Caco-2 (cell line): ENCODE data around the gene UBL3. TPM values are rescaled to one million over a fixed set of nuclear protein-coding genes. Genes with fewer than 3 reads are reported as not detected.

ENCODE experiments used
- BruUV-seq: library from RNA; stranded (reverse); fragments of 400-500 nt; replicated peaks from 2 replicates; lab custom pipeline; 2021; lab: Mats Ljungman, UMichigan
- CTCF ChIA-PET: fragments of 300-600 bp; sonication (Branson Sonifier 250); formaldehyde crosslinking; loops from one replicate; lab custom pipeline; 2022; ENCODE audit warnings: antibody characterized with exemption; lab: Charles Lee
- POLR2A ChIA-PET: fragments of 300-600 bp; sonication (Branson Sonifier 250); formaldehyde crosslinking; loops from one replicate; lab custom pipeline; 2022; ENCODE audit warnings: antibody characterized with exemption; lab: Charles Lee
- DNase-seq, 2 experiments: peaks; one replicate each; pipeline versions ENCODE4 v3.0.0 to v3.0.0-alpha.2; 2020 to 2022
- H3K27me3 ChIP-seq: replicated peaks from 2 replicates; pipeline ENCODE4 v1.6.0; 2011; ENCODE audit warnings: low read length; ENCODE audit not compliant: control insufficient read depth, insufficient read depth
- H3K36me3 ChIP-seq: 2 replicates; pipeline ENCODE4 v1.5.1; 2011; ENCODE audit warnings: low read length; ENCODE audit not compliant: control insufficient read depth, insufficient read depth
- H3K4me1 ChIP-seq: fragments of 250-450 bp; sonication (Bioruptor Pico); 2 replicates; pipeline ENCODE4 v1.5.1; 2020; ENCODE audit warnings: mild to moderate bottlenecking
- H3K4me3 ChIP-seq: 2 replicates; pipeline ENCODE4 v1.5.1; 2011; ENCODE audit warnings: low read depth, mild to moderate bottlenecking, control low read depth, low read length
- H3K9me3 ChIP-seq: fragments of 250-450 bp; sonication (Bioruptor Pico); 2 replicates; pipeline ENCODE4 v1.5.1; 2020; ENCODE audit warnings: mild to moderate bottlenecking, moderate library complexity
- H3K27ac Mint-ChIP-seq: one replicate; pipeline ENCODE4 v1.8.0; 2022; ENCODE audit warnings: mixed read lengths; ENCODE audit not compliant: unreplicated experiment
- H3K27me3 Mint-ChIP-seq: one replicate; pipeline ENCODE4 v1.8.0; 2022; ENCODE audit warnings: mixed read lengths; ENCODE audit not compliant: insufficient read depth, unreplicated experiment
- H3K36me3 Mint-ChIP-seq: one replicate; pipeline ENCODE4 v1.8.0; 2022; ENCODE audit warnings: mild to moderate bottlenecking, mixed read lengths; ENCODE audit not compliant: insufficient read depth, unreplicated experiment
- H3K4me1 Mint-ChIP-seq: one replicate; pipeline ENCODE4 v1.8.0; 2022; ENCODE audit warnings: low read depth, mixed read lengths; ENCODE audit not compliant: unreplicated experiment
- H3K4me3 Mint-ChIP-seq: one replicate; pipeline ENCODE4 v1.8.0; 2022; ENCODE audit warnings: mild to moderate bottlenecking, moderate library complexity, mixed read lengths; ENCODE audit not compliant: unreplicated experiment
- H3K9me3 Mint-ChIP-seq: one replicate; pipeline ENCODE4 v1.8.0; 2022; ENCODE audit warnings: mixed read lengths; ENCODE audit not compliant: unreplicated experiment
- CTCF ChIP-seq, 2 experiments: fragments of 200-600 bp in 1 of 2; IDR thresholded peaks; 1 replicate in 1 of 2; 2 replicates in 1 of 2; pipeline versions ENCODE4 v1.5.1 to v1.8.0; 2011 to 2022; ENCODE audit warnings: antibody characterized with exemption in 1 of 2, control low read depth in 1 of 2, inconsistent platforms in 1 of 2, low read depth in 1 of 2, low read length in 1 of 2, mild to moderate bottlenecking in 1 of 2, moderate library complexity in 1 of 2; ENCODE audit not compliant: insufficient read depth in 1 of 2, severe bottlenecking in 1 of 2, unreplicated experiment in 1 of 2
- intact Hi-C: fragments of 100-400 bp; cut with micrococcal nuclease; formaldehyde crosslinking; loops from one replicate; pipeline ENCODE4 v1.10.0; 2022; ENCODE audit not compliant: unreplicated experiment
- total RNA-seq: library from RNA; stranded (reverse); gene quantifications from 2 replicates; pipeline ENCODE4 v1.2.3, GENCODE V29; 2022

UBL3 gene
- total RNA-seq, 1 experiment from 2014 or later: 37.5 TPM

- BruUV-seq: no TSS peak
- ChIA-PET POLR2A (no interaction called here), CTCF (no interaction called here)
- no peaks in the 10 kb centered on the region for H3K27me3 Mint-ChIP-seq
- no peaks in the 10 kb centered on the region for H3K9me3 Mint-ChIP-seq
- Histone ChIP-seq H3K36me3 (no peaks in the 10 kb centered on the region), H3K27me3 (no peaks in the 10 kb centered on the region), H3K4me1 (no peaks in the 10 kb centered on the region), H3K9me3 (no peaks in the 10 kb centered on the region), H3K4me3 (no peak overlapping the region)
- no peak for TF ChIP-seq CTCF (IDR thresholded peaks at IDR 0.05; ENCODE audit: insufficient read depth in 1 of 2, low read depth in 1 of 2, low read length in 1 of 2, severe bottlenecking in 1 of 2, unreplicated experiment in 1 of 2)
- H3K36me3 Mint-ChIP-seq: no peaks in the 10 kb centered on the region
- no peak overlapping the region for H3K4me3 Mint-ChIP-seq
- H3K27ac Mint-ChIP-seq: no peak overlapping the region
- DNase-seq: no peak
- H3K4me1 Mint-ChIP-seq: no peaks in the 10 kb centered on the region
- intact Hi-C loops: no loop called here
These were observed 104.2 kb downstream of the UBL3 start for GRCh38 chr13:29746148-29746677.

- CTCF ChIA-PET: no interaction called here
- H3K36me3 ChIP-seq: no peaks in the 10 kb centered on the region
These were observed 104.7 kb downstream of the UBL3 start for GRCh38 chr13:29745704-29746103.

GRCh38 chr13:29743201-29743786 is 107.1 kb downstream of the UBL3 start:
- Mint-ChIP-seq H3K36me3 (no peaks in the 10 kb centered on the region), H3K27me3 (no peaks in the 10 kb centered on the region), H3K4me1 (no peaks in the 10 kb centered on the region), H3K4me3 (no peak overlapping the region), H3K27ac (no peak overlapping the region), H3K9me3 (no peaks in the 10 kb centered on the region)
- ChIA-PET CTCF (no interaction called here), POLR2A (no interaction called here)
- Histone ChIP-seq H3K4me3 (no peak overlapping the region), H3K4me1 (no peaks in the 10 kb centered on the region), H3K36me3 (no peaks in the 10 kb centered on the region), H3K9me3 (no peaks in the 10 kb centered on the region), H3K27me3 (no peaks in the 10 kb centered on the region)
- BruUV-seq: no TSS peak
- no peak for DNase-seq
- no peak for TF ChIP-seq CTCF (IDR thresholded peaks at IDR 0.05; ENCODE audit: insufficient read depth in 1 of 2, low read depth in 1 of 2, low read length in 1 of 2, severe bottlenecking in 1 of 2, unreplicated experiment in 1 of 2)
- intact Hi-C loops: no loop called here

More at GRCh38 chr13:29745704-29746103, 104.7 kb downstream of the UBL3 start:
- no peak overlapping the region for H3K27ac Mint-ChIP-seq
- H3K4me3 Mint-ChIP-seq: no peak overlapping the region
- Histone ChIP-seq H3K27me3 (no peaks in the 10 kb centered on the region), H3K4me3 (no peak overlapping the region), H3K9me3 (no peaks in the 10 kb centered on the region), H3K4me1 (no peaks in the 10 kb centered on the region)
- intact Hi-C loops: no loop called here
- H3K9me3 Mint-ChIP-seq: no peaks in the 10 kb centered on the region
- TF ChIP-seq CTCF (IDR thresholded peaks at IDR 0.05; ENCODE audit: insufficient read depth in 1 of 2, low read depth in 1 of 2, low read length in 1 of 2, severe bottlenecking in 1 of 2, unreplicated experiment in 1 of 2): no peak
- POLR2A ChIA-PET: no interaction called here
- DNase-seq: no peak
- H3K4me1 Mint-ChIP-seq: no peaks in the 10 kb centered on the region
- H3K27me3 Mint-ChIP-seq: no peaks in the 10 kb centered on the region
- H3K36me3 Mint-ChIP-seq: no peaks in the 10 kb centered on the region
- BruUV-seq: no TSS peak
